GM18867 (cell line): Measurements from ENCODE around the gene DGKD.
A peak's percentile ranks its signal among the peaks of the same experiment; 100 is the strongest.

Source experiments
- ATAC-seq: cut with Tn5 transposase; IDR thresholded peaks from one replicate; pipeline ENCODE4 v1.9.1; 2021; ENCODE audit warnings: mild to moderate bottlenecking, moderate library complexity; ENCODE audit not compliant: unreplicated experiment

The DGKD gene

DNA sequence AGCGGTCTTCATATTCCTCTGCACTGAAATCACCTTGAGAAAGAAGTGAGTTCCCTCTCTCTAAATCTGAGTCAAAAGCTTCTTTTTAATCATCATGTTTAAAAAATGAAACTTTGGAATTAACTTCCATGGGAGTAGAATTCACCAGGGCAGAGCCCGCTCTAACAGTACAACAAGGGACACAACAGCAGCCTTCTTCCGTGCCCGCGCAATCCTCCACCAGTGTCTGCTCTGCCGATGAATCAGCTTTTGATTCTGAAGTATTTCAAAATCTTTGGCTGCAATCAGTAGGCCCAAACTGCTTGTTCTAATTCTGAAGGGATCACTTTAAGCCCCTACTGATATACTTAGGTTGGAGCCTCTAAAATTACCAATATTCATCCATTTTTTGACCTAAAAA is 135.4 kb downstream of the DGKD start:
- no peak for ATAC-seq

DNA sequence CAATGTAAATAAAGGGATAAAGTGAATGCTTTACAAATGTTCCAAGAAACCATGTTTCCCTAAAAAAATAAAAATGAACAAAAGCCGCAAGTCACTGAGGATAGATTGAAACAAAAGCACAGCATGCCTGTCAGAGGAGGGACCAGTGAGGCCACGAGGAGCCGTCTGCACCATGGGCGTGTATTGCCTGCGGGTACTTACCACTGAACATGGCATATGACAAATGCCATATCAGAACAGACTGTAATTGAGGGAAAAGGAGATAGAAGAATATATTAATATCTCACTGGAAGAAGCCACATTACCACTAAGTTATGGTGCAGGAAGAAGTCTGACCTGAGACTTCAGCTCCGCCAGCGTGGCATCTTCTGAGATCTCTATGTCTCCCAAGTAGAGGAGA is 136.5 kb downstream of the DGKD start:
- ATAC-seq, result no peak

DNA sequence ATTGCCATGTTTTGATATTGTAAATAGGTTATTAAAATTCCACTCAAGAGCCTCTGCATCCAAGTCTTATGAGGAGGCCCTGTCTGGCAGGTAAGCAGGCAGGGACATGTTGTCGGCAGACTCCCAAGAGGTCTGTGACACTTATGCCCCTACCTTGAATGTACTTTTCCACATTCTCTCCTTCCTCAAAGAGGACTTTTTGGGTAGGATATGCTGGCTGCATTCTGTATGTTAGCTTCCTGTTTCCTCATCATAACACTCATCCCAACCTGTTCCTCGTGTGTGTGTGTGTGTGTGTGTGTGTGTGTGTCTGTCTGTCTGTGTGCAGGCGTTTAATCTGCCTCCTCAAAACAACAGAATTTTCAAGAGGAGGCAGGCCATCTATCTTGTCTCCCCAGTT is 137.0 kb downstream of the DGKD start:
- ATAC-seq, result no peak

DNA sequence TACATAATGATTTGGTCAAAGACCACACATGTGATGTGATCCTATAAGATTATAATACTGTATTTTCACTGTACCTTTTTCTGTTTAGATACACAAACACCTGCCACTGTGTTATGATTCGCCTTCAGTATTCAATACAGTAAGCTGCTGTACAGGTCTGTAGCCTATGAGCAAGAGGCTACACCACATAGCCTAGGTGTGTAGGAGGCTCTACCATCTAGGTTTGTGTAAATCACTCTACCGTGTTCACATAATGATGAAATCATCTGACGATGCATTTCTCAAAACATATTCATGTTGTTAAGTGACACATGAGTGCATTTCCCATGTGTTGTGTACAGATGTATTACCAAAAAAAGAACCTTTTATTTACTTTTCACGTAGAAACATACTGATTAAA is 137.8 kb downstream of the DGKD start:
- ATAC-seq, result no peak

GRCh38 chr2:233492751-233493150 is 138.5 kb downstream of the DGKD start:
- no peak for ATAC-seq

DNA sequence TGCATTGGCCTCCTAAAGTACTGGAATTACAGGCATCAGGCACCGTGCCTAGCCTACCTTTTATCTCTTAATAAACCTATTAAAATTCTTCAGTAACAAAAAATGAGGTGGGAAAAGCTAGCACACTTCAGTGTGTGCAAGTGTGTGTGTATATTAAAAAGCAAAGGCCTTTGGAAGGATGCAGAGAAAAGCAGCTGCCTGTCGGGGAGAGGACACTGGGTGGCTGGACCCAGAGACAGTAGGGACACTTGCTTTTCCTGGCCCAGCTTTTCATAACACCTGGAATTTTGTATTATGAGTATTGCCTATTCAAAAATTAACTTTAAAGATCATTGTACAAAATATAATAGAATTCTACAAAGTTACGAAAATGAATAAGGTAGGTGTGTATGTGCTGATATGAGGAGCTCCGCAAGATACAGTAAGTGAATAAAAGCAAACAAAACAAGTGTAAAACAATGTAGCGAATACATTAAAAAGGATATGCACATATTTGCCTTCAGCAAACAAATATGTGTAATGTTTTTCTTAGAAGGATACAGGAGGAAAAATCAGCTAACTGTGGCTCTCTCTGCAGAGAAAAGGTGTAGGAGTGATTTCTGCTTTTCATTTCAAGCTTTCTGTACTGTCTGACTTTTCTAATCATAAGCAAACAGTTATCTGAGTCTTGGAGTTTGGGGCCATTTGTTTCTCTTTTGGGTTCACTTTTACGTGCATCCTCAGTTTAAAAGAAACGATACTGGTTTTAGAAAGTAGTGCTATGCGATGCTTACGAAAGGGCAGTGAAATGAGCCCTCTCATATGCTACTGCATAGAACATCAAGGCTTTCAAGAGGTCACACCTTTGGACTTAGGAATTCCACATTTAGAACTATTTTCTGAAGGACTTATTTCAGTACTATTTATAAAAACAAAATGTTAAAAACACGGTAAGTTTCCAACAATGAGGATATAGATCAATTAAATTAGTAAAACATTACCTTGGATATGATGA is 141.5 kb downstream of the DGKD start:
- ATAC-seq, result no peak

- ATAC-seq, result no peak
Observed at GRCh38 chr2:233497692-233498091, 143.4 kb downstream of the DGKD start.

GRCh38 chr2:233498126-233498525 is 143.8 kb downstream of the DGKD start:
- ATAC-seq, result no peak

- no peak for ATAC-seq
Observed at GRCh38 chr2:233499928-233500327, 145.6 kb downstream of the DGKD start.

GRCh38 chr2:233501198-233502076 is 147.1 kb downstream of the DGKD start:
- no peak for ATAC-seq

DNA sequence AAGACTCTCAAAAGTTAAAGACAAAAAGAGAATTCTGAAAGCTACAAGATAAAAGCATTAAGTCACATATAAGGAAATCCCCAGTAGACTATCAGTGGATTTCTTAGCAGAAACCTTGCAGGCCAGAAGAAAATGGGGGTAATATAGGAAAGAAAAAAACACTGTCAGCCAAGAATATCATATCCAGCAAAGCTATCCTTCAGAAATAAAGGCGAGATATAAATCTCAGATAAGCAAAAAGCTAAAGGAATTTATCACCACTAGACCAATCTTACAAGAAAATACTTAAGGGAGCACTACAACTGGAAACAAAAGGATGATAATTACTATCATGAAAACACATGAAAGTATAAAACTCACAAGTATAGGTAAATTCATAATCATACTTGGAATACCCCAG is 149.2 kb downstream of the DGKD start:
- ATAC-seq, result no peak

GRCh38 chr2:233503947-233504637 is 149.8 kb downstream of the DGKD start:
- ATAC-seq, result peak; percentile 68

DNA sequence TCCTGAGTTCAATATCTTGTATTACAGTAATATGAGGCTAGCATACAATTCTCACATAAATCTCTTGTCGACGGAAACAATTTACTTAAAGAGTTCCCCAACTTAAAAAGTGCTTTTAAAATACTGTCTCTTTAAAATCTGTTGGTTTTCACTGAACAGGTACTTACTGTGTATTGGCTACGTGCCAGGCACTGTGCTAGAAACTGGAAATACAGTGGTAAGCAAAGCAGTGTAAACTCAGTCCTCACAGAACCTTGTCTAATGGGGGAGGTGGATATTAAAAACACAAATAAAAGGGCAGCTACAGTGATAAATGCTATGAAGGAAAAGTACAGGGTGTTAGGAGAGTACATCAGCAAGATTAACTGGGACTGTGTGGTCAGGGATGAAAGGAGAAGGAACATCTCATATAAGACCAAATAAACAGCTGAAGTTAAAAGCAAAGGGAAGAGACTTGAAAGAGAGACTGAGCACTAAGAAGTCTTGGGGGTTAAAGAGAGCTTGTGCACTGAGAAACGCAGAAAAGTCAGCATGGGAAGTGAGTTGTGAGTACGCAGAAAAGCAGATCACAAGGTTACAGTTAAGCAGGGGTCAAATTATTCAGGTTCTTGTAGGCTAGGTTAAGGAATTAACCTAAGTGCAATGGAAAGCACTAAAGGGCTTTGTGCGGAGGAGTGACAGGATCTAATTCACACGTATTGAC is 159.8 kb downstream of the DGKD start:
- ATAC-seq, result no peak

DNA sequence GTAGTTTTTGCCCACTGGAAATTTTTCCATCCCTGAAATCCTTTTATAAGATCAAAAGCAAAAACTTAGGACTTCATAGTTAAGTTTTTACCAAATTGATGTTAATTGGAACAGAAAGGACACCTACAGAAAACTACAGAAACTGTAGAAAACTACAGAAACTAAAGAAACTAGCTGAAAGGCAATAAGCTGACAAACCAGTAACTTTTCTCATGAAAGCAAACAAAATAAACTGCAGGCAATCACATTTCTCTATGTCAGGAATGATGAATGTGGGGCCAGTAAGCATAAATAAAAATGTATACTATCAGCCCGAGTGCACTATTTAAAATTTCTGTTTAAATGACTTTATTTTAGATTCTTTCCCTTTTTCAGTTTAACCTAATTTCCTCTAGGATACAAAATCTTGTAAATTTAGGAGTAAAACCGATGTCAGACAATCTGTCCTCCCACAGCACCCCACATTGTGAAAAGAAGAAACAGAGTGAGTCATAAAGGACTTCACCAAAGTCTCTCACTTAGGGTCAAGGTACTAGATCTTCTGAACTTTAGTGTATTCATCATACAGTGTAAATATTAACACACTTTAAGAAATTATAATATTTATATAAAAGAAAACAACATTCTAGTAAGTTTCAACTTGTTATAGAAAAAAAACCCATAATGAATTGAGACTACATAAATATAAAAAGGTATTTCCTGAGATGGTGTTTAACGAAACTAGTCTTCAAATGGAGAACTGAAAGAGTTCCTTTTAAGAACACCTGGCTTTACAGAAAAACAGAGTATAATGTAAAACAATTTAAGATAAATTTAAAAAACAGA is 165.7 kb downstream of the DGKD start:
- peak; percentile 92 for ATAC-seq
